ENCODE data around the gene PACRG.

GRCh38 chr6:162913206-162913605 lies 185.4 kb downstream of the PACRG start:
- TF ChIP-seq, protein P1, sequence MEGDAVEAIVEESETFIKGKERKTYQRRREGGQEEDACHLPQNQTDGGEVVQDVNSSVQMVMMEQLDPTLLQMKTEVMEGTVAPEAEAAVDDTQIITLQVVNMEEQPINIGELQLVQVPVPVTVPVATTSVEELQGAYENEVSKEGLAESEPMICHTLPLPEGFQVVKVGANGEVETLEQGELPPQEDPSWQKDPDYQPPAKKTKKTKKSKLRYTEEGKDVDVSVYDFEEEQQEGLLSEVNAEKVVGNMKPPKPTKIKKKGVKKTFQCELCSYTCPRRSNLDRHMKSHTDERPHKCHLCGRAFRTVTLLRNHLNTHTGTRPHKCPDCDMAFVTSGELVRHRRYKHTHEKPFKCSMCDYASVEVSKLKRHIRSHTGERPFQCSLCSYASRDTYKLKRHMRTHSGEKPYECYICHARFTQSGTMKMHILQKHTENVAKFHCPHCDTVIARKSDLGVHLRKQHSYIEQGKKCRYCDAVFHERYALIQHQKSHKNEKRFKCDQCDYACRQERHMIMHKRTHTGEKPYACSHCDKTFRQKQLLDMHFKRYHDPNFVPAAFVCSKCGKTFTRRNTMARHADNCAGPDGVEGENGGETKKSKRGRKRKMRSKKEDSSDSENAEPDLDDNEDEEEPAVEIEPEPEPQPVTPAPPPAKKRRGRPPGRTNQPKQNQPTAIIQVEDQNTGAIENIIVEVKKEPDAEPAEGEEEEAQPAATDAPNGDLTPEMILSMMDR (conservative IDR thresholded peaks at IDR 0.05 in 1 of 2, IDR thresholded peaks at IDR 0.05 in 1 of 2; ENCODE audit: extremely low read depth in 1 of 2, insufficient read depth in 1 of 2, low read depth in 1 of 2, low read length in 2 of 2) = no peak
- no peak for TF ChIP-seq EZH2 (IDR thresholded peaks at IDR 0.05; ENCODE audit: borderline replicate concordance, low read length)
